CD4-positive, alpha-beta T cell treated with Interleukin-6 at 100 ng/mL for 8 hours (primary cell): ENCODE measurements around the gene LSG1.

ENCODE experiments used
- DNase-seq: peaks from one replicate; pipeline ENCODE4 v3.0.0-alpha.2; 2020; ENCODE audit warnings: mixed read lengths, low spot score

LSG1 gene

DNA sequence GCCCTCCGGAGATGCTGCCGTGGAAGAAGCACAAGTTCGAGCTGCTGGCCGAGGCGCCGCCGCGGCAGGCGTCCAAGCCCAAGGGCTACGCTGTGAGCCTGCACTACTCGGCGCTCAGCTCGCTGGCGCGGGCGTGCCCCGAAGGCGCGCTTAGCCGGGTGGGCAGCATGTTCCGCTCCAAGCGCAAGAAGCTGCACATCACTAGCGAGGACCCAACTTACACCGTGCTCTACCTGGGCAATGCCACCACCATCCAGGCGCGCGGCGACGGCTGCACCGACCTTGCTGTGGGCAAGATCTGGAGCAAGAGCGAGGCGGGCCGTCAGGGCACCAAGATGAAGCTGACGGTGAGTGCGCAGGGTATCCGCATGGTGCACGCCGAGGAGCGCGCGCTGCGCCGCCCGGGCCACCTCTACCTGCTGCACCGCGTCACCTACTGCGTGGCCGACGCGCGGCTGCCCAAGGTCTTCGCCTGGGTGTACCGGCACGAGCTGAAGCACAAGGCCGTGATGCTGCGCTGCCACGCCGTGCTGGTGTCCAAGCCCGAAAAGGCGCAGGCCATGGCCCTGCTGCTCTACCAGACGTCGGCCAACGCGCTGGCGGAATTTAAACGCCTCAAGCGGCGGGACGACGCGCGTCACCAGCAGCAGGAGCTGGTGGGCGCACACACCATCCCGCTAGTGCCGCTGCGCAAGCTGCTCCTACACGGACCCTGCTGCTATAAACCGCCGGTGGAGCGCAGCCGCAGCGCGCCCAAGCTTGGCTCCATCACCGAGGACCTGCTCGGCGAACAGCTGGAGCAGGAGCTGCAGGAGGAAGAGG lies 15.0 kb upstream of the LSG1 start:
- DNase-seq, result no peak

DNA sequence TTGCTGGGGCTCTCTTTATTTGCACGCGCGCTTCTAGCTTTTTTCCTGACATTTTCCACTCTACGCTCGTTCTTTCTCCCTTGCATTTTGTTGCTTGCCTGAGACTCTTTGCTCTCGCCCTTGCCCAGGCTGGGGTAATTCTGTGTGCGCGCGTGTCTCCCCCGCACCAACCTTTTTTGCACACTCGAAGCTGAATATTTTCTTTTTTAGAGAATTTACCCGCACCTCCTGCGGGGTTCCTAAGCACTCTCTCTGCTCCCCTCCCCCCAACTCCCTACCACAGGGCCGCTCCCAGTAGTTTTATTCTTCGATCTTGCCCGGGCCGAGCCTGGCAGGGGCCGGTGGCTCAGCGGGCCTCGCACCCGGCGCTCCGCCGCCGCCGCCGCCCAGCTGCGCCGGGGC lies 14.4 kb upstream of the LSG1 start:
- DNase-seq, result no peak

DNA sequence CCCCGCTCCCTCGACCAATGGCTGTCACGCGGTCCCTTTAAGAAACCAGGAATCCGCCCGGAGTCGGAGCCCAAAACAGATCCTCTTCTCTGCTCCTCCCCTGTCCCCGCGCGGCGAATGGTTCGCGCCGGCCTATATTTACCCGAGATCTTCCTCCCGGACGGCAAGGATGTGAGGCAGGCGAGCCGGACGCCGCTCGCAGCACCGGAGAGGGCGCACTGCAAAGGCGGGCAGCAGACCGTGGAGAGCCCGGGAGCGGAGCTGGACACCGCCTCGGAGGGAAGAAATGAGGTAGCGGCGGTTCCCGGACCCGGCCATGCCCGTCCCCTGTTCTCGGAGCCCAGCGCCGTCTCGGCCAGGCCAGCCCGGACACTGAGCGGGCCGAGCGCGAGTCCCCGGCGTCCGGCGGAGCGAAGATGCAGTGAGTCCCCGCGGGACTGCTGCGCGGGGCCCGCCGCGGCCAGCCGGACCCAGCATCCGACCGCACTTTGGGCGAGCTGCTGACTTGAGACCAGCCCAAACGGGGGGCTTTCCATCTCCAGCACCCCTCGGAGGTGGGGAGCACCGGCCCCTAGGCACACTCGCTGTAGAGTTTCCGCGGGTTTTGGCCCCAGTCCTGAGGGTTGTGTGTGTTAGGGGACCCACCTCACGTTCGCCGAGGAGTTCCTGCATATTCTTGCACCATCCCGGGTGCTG lies 13.9 kb upstream of the LSG1 start, which contains the start of gene FAM43A:
TSS of gene FAM43A (plus strand) at position 166 of the 696 bp plus-strand sequence. CDS start 944 bp downstream, outside the sequence.
- peak; percentile 74 for DNase-seq

DNA sequence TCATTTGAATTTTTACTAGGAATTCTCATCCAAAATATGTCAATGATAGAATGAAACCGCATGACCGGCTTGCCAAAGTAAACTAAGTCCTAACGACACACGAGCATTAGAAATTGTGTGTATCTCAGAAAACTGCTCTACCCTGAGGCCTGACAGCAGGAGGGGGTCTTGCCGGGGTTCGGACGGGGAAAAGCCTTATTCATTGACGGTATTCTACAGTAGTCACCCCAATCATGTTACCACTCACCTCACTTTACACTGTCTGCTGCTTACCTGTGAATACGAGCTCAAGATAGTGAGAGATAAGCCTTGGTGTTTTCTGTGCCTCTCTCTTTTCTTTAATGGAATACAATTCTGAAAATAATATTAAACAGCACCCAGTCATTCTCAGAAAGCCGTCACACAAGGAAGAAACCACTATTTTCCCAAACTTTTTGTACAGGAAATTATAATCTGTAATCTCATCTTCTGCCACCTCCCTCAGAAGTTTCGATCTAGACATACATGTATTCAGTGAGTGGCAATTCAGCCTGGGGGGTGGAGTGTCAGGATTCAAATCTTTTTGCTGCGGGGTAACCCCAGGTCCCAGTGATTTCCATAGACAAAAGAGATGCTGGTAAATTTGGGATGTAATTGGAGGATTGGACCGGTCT lies 13.2 kb upstream of the LSG1 start:
- DNase-seq, result no peak

DNA sequence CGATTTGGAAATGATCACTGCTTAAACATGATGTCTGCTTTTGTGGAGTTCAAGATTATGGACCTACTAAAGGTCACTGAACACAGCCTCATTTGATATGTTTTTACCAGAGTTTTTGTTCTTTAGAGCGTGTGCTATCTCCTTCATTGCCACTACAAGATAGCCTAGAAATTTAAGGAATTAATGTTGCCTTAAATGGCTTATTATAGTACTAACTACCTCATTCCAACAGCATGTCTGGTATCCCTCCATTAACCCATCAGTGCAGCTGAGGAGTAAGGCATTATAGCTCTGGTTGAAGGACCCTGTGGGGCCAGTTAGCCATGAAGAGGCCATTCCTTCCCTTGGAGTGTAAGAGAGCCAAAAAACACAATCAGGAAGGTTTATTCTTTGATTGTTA lies 11.4 kb upstream of the LSG1 start:
- DNase-seq, result no peak

DNA sequence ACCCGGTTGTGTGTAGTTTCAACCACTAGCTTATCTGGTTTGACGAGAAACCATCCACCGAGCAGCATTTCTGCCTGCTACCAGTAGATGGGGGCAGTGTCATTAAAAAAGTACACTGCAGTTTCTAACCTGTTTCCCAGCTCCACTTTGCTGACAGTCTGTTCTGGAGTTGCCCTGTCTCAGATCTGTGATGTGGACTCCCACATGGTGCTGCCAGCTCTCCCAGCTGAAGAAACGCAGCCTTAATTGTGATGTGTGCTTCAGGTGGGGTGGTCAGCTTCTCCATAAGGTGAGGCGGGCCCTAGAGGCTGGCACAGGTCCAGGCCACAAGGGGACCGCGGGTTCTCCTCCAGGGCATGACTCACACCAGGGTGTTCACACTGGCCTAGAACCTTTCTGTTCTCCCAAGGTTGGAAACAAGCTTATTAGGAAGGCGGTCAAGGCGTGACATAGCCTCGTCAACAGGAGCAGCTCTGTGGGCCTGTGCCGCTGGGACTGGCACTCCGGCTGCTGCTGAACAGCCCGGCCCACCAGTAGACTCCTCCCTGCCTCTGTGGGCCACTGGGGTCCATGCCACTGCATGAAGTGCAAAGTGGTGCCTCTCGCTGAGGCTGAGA lies 10.8 kb upstream of the LSG1 start:
- peak; percentile 74 for DNase-seq

DNA sequence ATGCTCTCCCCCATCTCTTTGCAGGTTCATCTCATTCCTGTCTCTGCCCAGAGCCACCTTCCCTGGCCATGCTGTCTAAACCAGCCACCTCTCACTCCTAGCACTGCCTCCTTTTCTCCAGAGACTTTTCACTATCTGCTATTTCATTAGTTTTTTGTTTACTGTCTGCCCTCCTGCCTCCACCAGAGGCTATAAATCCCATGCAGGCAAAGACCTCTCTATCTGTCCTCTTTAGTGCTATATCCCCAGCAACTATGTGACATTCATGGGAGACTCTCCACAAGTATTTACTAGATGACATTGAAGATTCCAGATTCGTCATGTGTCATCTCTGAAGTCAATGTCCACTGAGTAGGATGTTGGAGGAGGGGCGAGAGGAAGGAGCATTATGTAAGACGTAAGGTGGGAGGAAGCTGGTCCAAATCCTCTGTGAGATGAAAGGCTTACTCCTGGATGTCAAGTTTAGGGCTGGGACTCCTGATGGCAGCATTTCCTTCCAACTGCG lies 10.2 kb upstream of the LSG1 start:
- no peak for DNase-seq

DNA sequence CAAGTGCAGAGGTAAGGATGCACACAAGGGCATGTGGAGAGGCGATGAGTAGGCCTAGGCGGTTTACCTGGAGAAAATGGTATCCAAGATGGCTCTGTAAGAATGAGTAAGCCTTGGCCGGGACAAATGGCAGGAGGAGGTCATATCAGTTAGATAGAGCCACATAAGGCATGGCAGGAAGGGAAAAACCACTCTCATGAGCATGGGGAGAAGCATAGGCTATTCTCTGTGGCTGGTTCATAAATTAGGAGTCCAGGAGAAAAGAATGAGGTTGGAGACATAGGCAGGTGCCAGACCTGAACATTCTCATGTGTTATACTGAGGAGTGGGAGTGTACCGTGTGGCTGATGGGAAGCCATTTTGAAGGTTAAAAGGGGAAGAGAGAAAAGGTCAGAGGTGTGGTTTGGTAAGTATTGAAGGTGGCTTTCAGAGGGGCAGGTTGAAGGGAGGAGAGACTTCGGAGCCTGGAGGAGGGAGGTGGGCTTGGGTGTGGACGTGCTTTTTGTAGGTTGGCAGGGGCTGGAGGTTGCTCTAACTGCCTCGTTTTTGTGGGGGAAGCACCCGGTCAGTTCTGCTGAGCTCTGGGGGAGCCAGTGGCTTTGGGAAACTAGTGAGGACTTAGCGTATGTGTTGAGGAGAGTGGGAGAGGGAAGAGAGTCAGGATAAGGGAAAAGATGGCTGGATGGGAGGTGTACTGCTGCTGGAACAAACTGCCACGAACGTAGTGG lies 9.1 kb upstream of the LSG1 start:
- DNase-seq, result no peak

DNA sequence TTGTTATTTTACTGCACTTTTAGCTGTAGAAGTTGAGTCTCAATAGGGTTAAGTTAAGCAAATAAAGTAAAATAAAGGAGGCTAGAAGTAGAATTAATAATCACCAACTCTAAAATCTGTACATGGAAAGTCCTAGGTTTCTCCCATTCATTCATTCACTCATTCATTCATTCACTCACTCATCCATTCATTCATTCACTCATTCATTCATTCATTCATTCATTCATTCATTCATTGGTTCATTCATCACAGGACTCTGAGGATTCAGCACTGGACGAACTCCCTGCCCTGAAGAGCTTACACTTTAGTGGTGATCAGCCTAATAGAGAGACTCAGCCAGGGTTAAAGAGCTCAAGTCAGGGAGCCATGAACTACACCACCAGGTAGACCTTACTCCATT lies 4.5 kb upstream of the LSG1 start:
- no peak for DNase-seq

DNA sequence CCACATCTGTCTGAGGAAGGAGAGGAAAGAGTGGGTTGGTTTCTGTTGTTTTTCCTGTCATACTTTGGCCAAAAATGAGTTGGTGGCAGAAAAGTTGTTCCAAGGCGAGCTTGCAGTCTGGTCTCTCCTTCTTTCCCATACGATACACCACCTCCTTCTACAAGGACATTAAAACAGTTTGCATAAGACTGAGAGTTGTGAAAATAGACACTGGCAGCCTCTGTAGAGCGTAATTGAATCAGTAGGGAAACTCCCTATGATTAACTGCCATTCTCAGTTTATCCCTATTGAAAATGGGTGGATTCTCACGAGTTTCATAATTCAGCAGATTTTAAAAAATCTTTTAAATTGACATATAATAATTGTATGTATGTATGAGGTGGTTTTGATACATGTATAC lies 3.7 kb upstream of the LSG1 start:
- DNase-seq, result no peak

DNA sequence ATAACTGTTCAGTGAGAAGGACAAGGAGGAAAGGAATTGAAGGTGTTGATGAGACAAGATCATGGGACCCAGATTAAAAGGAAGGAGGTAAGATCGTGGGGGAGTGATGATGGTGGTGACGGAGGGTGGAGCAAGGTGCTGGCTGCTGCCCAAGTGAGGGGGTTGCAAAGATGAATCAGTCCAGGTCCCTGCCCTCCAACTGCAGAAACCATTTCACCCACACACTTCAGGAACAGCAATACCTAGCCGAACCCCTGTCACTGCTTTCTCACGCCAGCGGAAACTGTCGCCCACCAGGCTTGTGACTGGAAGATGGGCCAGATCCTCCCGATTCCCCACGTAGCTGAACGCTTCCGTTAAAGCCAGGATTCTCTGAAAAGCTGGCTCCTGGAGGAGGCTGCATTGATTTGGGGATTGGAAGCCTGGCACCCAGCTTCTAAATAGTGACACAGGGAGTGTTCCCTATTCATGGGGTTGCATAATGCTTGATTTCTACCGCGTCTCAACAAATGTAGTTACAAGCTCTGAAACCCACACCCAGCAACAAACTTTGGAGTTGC lies 3.2 kb upstream of the LSG1 start:
- no peak for DNase-seq

DNA sequence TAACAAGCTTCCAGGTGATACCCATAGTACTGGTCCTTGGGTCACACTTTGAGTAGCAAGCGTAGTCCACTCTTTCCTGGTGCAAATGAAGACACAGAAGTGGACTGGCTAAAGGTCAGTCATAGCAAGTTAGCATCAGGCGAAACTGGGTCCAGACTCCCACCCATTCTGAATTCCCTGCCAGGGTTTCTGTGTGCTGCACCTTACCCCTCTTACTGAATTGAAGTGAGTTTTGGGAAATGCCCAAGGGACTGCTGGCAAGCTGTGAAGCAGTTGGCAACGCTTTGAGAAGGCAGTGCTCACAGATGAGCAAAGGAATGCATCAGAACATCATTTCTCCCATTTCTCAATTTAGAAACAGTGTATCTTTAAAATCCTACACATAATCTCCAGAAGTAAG lies 1.8 kb upstream of the LSG1 start:
- no peak for DNase-seq

DNA sequence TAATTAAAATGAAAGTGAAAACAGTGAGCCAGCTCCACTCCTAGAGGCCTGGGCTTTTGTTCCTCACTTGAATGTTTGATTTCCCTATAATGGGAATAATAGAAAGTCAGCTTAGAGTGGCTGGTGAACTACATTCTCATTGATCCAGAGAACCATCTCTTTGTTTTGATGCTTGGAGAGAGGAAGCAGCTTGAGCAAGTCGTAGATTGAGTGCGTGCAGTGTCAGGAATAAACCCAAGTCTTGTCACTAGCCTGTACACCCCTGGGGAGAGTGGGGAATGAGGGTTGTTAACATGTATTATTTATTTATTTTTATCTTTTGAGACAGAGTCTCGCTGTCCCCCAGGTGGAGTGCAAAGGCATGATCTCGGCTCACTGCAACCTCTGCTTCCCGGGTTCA lies 885 bp upstream of the LSG1 start:
- DNase-seq, result no peak

DNA sequence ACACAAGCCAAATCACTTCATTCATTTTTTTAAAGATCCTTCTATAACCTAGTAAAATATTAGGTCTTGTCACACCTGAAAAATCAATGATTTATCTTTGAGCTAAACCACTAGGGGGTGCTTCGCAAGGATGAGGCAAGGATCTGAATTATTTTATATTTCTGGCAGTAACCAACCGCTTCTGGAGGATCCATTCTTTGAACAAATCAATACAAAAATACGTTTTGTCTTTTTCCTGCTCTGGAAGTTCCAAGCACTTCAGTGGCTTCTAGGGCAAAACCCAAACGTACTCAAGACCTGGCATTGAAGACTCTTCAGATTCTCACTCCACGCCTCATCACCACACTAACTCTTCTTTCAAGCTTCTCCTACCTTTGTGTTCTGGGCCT lies 486 bp downstream of the LSG1 start:
- DNase-seq, result peak; percentile 45

DNA sequence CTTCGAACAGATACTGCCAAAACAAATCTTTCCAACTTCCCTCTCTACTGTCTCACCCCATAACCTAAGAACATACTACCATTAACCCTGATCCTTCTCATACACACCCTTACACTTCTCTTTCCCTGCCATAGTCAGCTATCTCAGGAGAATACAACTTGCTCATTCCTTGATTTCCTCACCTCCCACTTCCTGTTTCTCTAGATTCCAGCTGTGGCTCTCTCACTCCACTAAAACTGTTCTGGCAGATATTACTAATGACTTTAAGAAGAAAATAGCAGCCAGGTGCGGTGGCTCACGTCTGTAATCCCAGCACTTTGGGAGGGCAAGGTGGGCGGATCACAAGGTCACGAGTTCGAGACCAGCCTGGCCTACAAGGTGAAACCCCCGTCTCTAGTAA lies 4.6 kb downstream of the LSG1 start:
- DNase-seq, result no peak

DNA sequence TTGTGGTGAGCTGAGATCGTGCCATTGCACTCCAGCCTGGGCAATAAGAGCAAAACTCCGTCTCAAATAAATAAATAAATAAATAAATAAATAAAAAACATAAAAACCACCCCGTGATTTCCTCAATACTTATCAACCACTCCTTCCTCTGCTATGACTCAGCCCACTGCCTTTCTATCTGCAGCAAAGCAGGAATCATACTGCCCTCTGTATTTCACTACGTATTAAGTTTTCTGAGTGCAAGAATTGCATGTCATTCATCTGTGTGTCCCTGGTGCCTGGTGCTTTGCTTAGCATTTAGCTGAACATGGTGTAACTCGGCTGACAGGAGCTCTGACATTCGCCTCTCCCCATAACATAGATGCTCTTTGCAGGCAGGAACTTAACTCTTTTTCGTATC lies 7.1 kb downstream of the LSG1 start:
- no peak for DNase-seq

DNA sequence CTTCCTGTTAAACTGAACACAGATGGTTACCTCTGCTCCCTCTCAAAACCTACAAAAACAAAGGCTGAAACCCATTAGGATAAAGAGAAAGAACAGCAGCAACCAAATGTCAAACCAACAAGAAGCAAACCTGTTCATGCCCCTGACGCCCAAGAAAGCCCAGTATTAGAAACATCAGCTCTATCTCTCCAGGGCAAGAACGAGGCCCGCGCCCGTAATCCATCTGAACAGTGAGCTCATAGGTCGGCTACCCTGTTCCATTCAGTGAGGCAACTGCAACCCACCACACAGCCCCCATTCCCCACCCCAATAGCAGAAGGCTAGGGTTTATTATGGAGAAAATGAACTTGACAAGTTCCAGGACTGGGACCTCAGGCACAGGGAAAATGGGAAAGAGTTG lies 10.0 kb downstream of the LSG1 start:
- no peak for DNase-seq

DNA sequence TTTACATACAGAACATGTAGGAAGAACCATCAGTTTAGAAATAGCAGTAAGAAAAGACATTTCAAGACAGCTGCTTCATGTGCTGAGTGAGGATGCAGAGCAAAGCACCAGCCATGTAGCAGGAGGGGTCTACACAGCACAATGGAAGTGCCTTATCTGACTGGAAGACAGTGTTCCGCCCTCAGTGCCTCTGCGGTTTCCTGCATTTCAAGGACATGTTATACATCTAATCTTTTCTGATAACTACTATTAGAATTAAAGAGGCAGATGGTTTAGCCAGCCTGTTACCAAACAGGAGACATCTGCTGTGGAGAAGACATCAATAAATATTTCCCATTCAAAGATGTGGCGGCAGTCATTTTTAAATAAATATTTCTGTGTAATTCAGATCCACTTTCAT lies 10.6 kb downstream of the LSG1 start:
- DNase-seq, result no peak

DNA sequence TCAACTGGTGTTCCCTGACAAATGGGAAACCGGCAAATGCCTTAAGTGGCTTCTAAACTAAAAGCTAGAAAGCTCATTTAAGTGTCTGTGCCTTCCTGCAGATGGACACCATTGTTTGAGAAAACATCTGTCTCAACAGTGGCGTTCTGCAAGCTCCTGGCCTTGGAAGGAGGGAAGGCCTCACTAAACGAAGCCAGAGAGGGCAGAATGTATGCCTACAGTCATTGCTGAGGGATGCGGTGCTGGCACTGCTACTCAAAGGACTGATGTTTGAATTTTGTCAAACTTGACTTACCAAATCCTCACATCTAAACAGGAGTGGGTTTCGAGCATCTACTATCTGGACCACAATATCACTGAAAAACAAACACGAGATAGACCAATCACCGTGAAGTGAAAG lies 12.2 kb downstream of the LSG1 start:
- DNase-seq, result no peak

DNA sequence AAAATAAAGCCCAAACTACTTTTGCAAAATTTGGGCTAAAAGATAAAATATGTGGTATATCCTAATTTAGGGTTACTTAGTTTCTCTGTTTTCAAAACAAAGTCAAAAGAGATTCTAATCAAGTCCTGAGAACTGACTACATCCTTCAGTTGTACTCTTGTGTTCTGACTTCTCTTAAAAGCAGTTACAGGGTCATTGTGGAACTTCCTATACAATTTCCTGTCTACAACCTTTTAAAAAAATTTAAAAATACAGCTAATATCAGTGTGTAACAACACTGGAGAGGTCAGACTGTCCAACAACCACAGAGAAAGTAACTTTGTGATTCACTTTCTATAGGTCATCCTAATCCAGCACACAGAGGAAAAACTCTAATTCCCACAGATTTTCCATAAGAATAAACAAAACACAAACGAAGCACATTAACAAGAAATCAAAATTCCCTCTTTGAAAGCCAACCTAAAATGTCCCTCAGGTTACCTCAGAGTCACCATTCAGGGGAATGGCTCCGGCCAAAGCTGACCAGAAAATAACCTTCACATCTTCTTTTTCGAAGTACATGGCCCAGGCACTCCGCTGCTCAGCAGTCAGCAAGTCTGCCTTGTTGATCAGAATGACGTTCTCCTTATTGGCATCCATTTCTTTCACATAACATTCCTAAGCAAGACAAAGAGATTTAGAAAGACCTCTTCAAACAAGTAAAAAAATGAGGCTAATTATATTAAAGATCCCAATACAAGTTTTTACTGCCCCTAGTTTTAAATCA lies 13.3 kb downstream of the LSG1 start:
- no peak for DNase-seq

DNA sequence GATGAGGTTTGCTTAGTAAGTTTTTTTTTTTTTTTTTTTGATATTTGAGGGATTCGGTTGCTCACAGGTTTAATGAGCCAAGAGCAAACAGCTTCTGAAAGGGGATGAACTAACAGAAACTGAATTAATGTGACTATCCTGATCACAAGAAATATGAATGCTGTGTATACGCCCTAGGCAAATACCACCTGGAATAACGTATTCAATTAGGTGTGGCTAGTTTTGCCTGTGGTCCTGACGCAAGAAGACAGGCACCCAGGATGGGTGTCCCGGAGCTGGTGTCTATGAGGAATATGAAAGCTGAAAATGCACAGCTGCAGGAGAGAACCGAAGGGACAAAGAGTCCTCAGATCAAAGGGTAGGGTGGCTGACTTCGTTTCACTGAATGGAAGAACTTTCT lies 14.6 kb downstream of the LSG1 start:
- DNase-seq, result no peak
